DMS114 treated with DMSO at 0.1 percent for 48 hours (cell line): Measurements from ENCODE around the gene SULF2.

Source experiments
- DNase-seq: peaks from one replicate; lab custom pipeline; 2025; ENCODE audit not compliant: unreplicated experiment; lab: John Stamatoyannopoulos, UW

Gene SULF2

GRCh38 chr20:47688385-47689381 lies 96.6 kb downstream of the SULF2 start:
- no peak for DNase-seq

DNA sequence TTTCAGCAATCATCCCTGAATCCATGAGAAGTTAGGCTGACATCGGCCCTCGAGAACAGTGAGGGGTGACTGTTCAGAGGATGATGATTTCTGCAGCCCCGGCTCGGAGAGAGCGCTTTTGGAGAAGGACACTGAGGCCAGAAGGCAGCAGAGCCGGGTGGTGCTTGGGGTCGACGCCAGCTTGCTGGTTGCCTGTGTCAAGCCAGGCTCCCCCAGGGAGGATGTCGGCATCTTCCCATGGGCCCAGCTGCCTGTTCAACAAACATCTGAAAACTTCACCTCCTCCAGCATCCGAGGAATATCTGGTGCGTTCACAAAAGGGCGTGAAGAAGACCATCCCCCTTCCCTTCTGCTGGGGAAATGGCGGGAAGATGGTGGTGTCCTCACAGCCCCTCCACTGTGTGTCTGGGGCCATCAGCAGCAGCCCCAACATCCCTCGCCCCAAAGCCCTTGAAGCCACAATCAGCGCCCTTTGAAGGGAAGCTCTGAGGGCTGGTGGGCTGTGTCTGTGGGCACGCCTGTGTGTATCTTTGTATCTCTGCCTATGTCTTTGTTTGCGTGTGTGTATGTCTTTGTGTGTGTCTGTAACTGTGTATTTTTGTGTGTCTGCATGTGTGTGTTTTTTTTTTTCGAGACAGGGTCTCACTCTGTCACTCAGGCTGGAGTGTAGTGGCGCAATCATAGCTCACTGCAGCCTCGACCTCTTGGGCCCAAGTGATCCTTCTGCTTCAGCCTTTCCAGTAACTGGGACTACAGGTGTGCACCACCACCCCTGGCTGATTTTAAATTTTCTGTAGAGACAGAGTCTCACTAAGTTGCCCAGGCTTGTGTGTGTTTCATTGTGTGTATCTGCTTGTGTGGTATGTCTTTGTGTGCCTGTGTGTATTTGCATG lies 97.9 kb downstream of the SULF2 start:
- DNase-seq = no peak

DNA sequence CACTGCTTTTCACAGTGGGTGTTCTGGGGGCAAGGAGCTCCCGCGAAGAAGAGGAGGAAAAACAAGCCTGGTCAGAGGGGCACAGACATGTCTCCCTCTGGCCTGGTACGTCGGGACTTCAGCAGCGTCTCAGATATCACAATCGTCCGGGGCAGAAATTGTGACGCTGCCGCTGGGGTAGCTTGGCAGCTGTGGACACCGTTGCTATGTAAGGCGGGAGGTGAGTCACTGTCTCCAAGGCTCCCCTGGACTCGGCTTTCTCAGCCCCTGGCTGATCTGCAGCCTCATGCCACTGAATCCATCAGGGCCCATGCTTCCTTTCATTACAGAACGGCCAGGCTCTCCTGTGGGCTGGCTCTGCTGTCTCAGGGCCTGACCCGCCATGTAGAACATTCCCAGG lies 98.7 kb downstream of the SULF2 start:
- no peak for DNase-seq

DNA sequence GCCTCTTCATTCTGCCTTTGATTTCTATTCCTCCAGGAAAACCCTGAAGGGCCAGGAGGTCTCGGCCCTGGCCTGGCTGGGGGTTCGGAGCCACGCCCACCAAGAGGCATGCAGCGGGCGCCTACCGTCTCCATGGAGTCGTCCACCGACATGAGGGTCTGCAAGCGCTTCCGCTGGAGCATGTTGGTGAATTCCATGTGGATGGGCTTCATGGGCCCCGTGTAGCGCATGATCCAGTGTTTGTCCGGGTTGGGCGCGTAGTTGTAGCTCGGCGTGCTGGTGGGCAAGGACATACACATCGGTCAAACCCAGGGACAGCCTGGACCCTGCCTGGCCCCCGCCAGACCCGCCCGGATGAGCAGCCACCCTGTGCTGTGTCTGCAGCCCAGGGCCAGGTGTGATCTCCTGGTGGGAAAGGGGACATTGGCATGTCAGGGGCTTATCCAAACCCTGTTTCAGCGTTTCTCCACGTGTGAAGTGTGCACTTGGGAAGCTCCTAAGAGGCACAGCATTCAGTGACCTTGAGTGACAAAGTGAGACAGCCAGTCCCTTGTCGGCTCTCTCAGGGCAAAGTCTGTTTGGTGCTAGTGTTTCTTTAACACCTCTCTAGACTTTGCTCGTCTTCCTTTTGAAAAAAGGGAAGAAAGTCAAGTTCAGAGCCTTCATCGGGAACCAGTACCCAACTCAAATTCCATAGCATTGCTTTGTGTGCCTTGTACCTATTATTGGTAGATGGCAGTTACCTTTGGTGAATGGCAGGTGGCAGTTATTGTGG lies 100.8 kb downstream of the SULF2 start:
- no peak for DNase-seq

- no peak for DNase-seq
Observed at GRCh38 chr20:47682916-47683315, 102.4 kb downstream of the SULF2 start.

DNA sequence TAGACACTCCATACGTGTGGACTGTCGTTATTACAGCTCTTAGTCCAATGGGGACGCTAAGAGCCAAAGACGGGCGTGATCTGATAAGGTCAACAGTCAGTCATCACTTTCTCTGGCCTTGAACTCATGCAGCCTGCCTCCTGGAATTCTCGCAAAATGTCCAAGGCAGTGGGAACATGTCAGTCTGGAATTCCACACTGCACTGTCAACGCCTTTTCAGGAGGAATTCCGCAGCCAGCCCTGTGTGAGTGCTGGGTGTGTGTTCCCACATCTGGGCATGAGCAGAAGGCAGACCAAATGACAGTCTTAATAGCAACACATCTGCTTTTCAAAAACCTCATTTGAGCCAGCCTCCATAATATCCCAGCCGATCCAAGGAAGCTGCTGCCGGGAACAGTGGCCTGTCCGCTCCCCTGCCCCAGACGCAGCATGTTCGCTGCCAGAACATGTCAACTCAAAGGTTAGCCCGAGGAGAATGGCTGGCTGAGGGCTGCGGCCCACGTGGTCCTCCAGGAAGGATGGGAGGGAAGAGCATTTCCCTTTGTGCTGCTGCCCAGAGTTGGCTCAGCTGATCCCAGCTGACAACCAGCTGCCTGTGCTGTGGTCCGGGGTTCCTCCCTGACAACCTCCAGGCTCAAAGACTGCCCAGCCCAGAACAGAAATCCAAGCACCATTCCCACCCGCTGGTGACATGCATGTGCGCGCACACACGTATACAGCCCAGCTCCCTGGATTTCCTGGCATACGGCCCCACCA lies 103.1 kb downstream of the SULF2 start:
- no peak for DNase-seq

DNA sequence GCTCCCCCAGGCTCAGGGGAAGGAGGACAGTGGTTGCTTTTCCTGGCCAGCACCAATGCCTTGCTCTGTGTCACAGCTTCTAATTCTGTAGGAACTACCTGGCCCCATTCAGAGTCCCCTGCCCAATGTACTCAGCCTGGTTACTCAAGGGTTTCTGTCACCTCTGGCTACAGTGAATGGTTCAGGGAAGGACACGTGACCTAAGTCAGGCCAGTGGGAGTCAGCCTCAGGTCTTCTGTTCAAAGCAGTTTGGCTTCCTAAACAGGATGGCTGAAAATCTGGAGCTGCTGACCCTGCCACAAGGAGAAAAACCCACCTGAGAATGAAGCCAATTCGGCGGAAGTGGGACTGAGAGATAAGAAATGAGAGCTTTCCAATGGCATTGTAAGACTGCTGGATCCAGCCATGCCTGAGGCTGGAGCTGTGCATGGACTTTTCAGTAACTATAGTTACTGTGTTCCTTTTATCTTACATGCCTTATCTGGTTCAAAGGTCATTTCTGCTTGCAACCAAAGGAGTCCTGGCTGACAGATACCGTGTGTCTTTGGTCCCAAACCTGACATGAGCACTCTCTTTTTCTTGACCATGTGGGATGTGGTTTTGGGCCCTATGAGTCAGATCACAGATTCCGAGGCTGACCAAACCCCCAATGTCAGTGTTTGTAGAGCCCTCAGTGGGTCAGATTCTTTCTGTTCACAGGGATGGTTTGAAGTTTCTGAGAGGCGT lies 104.3 kb downstream of the SULF2 start:
- no peak for DNase-seq

DNA sequence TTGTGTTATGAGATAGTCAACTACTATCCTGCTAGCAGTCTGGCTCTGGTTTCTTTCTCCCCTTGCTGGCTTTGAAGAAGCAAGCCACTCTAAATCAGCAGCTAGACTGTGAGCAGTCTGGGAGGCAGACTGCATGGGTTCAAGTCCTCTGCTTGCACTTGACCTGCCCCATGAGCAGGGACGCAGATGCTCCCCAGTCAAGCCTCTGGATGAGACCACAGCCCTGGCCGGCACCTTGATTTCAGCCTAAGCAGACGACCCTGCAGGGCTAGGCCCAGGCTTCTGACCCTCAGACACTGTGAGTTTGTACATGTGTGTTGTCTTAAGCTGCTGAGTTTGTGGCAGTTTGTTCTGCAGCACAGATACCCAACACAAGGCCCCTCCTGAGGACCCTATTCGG lies 105.8 kb downstream of the SULF2 start:
- no peak for DNase-seq

- DNase-seq = no peak
Observed at GRCh38 chr20:47678536-47678935, 106.7 kb downstream of the SULF2 start.

- DNase-seq = peak; percentile 19
Observed at GRCh38 chr20:47677635-47678453, 107.4 kb downstream of the SULF2 start.

DNA sequence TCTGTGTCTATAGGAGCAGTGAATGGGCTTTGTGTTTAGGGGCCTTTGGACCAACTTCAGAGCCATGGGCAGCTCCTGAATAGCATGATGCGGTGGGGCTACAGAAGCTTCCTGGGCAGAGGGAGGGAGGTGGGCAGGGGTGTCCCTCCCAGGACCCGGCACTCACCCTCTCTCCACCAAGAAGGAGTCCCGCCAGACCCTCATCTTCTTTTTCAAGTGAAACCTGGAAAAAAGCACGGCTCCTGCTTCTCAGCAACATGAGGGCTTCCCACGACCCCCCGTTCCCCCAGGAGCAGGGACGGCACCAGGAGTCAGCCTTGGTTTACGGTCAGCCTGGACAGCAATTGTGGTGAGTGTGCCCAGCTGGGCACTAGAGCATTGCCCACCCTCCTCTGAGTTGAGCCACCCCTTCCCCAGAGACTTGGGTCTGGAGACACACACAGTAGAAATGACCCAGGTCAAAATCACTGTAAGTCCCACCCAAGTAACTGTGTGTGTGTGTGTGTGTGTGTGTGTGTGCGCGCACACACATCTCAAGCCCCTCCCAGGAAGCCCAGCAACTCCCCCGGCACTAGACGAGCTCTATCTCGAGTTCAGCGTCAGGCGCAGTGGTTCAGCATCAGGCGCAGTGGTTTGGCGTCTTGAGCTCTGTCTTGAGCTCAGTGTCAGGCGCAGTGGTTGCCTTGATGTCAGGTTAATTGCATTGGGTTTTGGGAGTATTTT lies 108.2 kb downstream of the SULF2 start:
- no peak for DNase-seq

DNA sequence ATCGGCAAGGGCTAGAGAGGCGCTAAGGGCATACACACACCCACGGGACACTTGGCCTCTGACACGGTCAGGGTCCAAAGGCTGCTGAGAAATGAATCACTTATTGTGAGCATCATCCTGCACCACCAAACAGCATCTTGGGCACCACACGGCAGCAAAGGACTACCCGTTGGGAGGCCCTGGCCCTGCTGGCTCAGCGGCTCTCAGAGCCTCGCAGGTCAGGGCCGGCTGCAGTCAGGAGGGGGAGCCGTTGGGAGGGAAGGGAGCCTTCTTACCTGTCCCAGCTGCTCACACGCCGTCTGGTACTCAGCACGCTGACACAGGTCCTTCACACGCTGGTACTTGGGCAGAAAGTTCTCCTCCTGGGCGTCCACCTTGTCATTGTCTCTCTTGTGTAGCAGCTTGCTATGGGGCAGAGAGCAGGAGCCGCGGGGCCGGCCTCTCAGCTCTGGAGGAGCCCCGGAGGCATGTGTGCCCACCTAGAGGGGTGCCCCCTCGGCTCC lies 109.0 kb downstream of the SULF2 start:
- no peak for DNase-seq

- DNase-seq = no peak
Observed at GRCh38 chr20:47675190-47676142, 109.8 kb downstream of the SULF2 start.

DNA sequence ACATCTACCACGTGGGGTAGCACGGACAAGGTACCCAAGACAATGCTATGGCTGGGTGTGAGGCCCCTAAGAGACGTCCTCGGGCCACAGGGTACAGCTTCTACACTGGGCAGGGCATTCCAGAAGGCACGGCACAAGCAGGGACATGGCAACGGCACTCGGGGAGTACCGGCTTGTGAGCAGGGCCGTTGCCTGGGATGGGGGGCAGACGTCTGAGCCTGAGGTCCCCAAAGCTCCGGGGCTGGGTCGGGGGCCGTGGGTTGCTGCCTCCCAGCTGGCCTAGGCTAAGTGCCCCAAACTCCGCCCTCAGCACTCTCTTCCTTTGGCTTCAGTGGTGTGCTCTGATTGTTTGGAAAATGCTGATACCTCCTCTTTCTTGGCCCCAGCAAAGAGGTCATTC lies 110.6 kb downstream of the SULF2 start:
- no peak for DNase-seq

- no peak for DNase-seq
Observed at GRCh38 chr20:47674145-47674544, 111.1 kb downstream of the SULF2 start.

GRCh38 chr20:47673671-47673955 lies 111.7 kb downstream of the SULF2 start:
- no peak for DNase-seq
